ENCODE results near the gene THEM5.
A peak's percentile ranks its signal among the peaks of the same experiment; 100 is the strongest.

The THEM5 gene

DNA sequence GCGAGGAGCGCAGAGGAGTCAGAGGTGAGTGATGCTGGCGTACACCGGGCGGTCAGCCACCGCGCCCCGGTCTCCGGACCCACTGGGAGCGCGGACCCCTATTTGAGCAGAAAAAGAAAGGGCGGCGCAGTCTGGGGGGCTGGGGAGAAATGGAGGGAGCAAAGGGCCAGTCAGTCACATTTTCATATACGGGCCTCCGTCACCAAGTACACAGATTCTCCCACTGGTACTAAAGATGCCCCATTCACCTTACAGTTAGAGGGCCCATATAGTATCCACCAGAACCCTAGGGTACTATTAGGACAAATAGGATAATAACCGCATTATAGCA, 14.5 kb downstream of the THEM5 start:
- DNase-seq = no peak

DNA sequence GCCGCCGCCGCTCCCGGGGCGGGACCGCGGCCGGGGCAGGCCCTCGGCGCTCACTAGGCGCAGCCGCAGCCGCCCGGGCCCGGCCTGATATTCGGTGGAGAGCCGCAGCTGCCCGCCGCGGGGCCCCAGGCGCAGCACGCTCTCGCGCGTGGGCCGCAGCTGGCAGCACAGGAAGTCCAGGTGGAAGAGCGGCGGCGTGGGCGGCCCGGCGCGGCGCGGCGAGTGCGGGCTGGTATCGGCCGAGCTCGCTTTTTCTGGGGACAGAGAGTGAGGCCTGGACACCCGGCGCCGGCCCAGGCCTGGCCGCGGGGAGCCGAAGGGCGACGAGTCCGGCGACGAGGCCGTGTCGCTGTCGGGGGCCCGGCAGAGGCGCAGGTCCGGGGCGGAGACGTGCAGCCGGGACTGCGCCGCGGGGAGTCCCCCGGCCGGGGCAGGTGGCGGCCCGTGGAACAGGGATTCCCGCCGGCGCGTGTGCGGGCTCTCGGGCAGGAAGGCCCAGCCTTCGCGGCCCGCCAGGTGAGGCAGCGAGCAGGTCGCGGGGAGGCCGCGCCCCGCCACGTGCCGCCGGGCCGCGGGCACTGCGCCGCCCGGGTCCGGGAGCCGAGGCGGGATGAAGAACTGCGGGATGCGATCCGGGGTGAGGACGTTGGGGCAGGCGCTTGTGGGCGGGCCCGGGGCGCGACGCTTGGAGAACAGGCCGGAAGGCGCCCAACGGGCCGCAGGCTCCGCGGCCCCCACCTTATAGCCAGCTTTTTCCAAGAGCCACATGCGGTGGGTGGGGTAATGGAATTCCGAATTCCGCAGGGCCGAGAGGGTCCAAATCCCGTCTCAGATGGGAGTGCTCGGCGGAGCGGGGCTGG, 15.1 kb downstream of the THEM5 start:
- DNase-seq = no peak

DNA sequence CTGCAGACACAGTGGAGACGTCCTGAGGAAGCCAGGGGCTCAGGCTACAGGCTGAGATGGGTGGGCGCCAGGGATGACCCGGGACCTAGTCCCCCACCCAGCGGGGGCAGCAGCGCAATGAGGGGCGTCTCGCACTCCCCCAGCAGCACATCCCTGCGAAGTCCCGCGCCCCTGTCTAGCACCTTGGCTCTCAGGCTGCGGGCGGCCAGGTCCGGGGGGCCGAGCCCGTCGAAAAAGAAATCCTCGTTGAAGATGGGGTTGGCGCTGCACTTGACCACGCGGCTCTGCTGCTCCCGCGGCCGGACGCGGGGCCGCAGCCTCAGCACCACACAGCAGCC, 15.7 kb downstream of the THEM5 start:
- DNase-seq = no peak

DNA sequence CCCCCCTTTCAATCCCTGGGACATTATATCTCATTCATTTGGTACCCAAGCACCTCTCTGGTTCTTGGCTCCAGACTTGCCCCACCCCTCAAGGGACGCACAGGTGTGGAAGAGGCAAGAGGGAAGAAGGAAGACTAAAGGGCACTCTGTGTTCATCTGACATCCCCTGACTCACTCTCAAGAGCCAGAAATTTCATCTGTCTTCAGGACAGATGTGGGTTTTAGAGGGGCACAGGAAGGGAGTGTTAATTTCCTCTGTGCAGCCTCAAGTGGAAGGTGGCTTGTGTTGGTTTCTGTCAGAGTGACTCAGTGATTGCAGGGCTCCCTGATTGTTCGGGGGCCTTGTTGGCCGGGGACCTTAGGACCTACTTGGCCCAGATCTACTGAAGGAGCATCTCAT, 16.3 kb downstream of the THEM5 start:
- no peak for DNase-seq

DNA sequence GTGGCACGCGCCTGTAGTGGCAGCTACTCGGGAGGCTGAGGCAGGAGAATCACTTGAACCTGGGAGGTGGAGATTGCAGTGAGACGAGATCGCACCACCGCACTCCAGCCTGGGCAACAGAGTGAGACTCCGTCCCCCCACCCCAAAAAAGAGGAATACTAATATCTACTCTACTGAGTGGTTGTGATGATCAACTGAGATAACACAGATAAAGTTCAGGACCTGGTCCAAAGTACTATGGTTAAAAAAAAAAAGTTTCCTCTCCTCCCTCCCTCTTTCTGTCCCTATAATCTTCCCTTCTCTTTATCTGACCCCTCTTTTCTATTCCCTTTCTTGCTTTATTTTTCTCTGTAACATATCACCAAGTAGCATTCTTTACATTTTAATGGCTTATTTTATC, 17.9 kb downstream of the THEM5 start:
- DNase-seq = no peak

DNA sequence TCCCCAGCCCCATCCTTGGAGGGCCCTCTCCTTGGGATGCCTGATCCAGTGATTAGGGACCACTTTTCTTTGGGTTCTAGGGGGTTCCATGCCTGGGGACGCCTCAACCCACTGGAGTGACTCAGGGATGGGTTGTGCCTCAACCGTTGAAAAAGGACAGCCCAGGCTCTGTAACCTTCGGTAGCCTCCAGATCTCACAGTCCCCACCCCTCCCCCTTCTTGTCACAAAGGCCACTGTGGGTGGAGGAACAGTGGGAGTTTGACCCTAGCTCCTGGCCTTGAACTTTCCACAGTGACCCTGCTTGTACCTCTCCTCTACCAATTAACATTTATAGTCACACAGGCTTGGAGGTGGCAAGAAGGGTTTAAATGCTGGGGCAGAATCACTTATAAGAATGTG, 19.3 kb downstream of the THEM5 start:
- no peak for DNase-seq

DNA sequence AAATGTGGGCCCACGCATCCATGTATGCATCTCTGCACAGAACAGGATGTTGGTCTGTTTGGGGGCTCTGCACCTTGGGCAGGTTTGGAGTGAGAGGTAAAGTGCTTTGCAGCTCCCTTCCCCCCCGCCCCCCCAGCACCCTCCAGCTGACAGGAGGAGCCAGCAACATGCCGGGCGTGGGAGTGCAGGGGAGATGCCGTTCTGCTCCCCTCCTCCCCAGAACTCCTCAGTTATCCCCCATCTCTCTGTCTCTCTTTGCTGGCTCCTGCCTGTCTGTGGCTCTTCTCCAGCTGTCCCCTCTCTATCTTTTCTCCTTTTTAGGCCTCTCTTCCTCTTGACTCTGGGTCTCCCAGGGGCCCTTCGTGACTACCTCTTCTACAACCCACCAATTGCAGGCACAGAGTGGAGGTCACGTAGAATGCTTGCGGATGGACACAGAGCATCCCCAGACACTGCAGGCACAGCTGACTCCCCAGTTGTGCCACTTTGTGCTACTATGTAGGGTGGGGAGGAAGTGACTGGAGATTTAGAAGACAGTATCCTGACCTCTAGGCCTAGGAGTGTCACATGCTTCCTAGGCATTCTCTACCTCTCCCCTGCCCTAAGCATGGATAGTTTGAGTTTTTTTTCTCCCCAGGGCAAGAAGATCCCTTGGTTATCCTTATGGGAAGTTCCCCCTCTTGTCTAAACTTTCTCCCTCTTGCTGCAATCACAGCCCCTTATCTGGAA, 20.2 kb downstream of the THEM5 start:
- no peak for DNase-seq

DNA sequence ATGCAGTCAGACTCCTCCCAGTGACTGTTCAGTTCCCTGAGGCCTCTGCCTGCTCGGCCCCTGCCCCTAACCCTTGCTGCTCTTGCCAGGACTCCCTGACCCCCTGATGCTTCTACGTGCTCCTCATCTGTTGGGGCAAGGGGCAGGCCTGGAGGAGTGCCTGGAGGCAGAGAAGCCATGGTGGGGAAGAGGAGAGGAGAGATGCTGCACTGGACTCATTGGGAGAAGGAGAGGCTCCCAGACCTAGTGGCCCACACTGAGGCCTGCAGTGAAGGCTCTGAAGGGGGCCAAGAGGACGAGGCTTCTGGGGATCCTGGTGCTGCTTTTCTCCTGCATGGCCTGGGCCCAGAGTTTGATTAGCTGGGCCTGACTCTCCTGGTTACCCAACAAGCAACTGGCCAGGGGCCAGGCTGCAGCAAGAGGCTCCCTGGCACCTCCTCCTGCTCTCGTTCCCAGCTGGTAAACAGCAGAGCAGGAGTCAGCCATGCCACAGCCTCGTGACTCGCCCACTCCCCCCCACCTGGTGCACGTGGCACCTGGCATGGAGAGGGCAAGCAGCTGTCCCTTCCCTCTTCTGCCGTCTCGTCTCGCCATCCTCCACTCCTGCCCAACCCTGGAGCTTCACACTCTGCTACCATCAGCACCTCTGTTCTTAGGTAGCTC, 21.1 kb downstream of the THEM5 start:
- peak; percentile 1 to 38 for DNase-seq

DNA sequence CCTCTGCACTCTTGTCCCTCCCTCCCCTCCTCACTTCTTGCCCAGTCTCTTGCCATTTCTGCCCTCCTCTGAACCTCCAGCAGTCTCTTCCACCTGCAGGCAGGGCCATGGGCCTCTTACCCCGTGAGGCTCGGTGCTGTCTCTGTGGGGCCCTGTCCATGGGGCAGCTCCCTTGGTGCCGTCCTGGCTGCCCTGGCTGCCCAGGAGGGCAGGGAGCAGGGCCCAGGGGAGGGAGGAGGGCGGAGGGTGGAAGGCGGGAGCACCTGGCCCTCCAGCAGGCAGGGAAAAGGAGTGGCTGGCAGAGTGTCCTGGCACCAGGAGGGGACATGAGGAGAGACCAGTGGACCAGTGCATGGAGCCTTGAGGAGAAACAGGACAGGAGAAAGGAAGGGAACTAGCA, 21.9 kb downstream of the THEM5 start, which contains the start of gene RORC:
RORC (minus strand) TSS at position 198 of the 400 bp plus-strand sequence; CDS start at position 160, 38 bp downstream.
- DNase-seq = no peak

DNA sequence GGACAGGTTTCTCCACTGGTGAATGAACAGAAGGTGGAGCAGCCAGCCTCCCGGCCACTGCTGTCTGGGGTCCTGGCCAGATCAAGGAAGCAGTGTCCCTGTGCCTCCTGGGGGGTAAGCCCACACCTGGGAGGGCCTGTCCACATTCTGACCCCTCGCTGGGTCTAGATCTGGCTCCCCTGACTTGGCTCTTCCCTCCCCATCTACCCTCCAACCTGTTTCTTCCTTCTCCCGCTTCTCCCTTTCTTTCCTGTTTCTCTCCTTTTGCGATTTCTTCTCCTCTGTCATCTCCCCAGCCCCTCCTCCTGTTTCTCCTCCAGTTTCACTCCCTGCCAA, 22.3 kb downstream of the THEM5 start:
- no peak for DNase-seq

DNA sequence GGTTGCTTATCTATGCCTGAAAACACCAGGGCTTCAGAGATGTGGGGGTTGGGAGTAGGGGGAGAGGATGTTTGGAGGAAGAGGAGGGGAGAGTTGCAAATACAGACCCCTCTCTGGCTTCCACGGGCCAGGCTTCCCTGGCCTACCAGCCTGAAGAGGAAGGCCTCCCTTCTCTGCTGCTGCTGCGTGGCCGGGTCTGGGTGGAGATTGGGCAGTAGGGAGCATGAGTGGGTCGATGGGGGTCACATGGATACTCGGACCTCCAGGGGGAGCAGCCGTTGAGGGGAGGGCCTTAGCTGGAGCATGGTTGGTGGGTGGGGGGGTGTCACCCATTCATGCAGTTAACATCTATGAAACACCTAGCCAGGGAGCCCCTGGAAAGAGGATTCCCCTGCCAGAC, 23.5 kb downstream of the THEM5 start:
- DNase-seq = no peak

DNA sequence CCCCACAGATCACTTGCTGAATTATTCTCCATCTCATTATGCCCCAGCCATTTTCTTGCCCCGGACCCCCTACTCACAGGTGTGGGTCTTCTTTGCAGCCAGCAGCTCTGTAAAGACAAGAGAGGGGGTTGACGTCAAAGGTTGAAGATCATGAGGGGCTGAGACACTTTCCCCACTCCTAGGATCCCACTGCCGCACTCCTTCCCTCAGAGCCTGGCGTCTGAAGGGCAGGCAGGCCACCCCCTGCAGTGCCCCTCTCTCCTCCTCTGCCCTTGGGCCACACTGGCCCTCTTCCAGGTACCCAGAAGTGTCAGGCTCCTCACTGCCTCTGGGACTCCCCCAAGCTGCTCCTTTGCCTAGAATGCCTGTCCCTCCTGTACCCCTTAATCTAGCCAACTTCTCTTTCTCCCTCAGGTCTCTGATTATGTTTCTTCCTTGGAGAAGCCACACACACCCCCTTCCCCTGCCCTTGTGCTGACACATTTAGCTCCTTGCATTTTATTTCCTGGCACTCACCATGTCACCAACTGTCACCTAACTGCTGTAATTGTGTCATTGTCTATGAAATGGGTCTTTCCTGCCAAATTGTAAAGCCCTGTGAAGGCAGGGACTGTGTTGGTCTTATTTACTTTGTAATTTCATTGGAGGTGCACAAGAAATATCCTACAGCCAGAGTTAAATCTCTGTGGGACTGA, 24.0 kb downstream of the THEM5 start:
- DNase-seq = no peak

DNA sequence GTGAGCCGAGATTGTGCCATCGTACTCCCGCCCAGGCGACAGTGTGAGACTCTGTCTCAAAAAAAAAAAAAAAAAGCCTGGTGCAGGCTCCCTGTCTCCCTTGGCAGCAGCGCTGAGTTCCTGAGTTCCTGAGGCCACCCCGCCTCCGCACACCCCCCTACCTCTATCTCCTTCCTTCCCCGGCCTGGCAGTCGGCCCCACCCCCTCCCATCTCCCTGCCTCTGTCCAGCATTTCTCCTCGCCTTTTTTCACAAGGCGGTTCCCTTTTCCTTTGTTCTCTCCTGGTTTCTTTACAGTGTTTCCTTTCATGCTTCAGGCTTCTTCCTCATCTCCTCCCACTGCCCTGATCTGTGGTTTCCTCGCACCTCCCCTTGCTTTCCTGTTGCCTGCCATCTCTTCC, 24.6 kb downstream of the THEM5 start:
- DNase-seq = no peak

DNA sequence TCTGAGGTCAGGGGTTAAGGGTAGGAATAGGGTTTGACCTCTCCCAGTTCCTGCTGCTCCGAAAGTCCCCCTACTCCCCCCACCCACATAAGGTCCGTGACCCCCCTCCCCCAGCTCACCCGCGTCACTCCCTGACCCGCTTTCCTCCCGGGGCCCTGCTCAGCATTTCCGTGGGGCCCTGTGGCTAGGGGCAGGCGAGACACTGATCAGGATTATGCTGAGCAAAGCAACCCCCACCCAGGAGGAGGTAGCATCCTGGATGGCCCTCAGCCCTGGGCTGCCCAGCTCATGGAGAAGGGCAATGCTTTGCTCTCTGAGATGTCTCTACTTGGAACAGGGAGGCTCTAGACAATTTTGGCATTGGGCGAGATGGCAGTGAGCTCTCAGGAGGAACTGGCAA, 25.7 kb downstream of the THEM5 start:
- no peak for DNase-seq

DNA sequence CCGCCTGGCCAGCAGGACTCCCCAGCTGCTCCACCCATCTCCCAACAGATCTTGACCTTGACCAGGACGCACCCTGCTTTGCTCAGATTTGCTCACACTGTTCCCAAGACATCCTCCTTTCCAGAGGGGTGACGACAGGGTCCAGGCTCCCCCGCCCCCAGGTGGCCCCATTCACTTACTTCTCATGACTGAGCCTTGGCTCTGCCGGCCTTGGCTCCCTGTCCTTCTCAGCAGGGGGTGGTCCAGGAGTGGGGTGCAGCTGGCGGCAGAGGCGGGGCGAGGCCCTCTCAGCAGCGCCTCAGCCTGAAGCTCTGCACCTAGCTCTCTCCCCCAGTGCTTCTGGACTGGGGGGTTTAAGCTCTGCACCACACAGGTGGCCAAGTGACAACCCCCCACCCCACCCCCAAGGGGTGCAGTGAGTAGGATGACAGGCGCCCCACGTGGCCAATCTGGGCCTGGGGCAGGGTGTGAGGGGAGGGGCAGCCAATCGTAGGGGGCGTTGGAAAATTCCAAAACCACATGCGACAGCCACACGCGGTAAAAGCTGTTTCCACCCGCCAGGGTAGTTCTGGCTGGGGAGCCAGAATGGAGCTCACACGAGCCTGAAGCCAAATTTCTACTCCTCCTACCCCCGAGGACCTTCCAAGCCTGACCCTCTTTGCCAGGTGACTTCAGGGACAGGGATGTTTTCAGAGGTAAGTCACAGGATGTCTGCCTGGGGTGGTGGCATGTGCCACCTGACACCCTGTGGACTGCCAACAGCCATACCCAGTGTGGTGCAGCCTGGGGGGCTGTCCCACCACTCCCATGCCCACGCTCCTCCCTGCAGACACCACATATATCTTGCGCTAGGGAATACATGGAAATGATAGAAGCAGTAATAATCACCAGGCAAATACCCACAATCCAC, 27.5 kb downstream of the THEM5 start:
- DNase-seq = peak in 1 of 2 experiments; percentile 15

DNA sequence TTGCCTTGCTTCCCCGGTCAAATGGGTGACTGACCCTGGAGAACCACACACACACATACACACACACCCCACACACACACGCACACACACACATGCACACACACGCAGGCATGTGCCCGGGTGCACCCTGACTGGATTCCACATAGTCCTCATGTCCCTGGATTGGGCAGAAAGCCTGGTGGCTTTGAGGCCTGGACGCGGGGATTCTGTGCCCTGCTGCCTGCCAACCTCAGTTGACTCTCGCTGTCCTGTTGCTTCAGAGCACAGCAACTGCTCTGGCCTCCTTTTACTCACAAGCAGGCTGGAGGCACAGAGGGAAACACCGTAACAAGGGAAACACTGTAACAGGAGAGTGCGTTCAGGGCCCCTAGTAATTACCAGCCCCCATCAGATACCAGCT, 28.3 kb downstream of the THEM5 start:
- DNase-seq = no peak

DNA sequence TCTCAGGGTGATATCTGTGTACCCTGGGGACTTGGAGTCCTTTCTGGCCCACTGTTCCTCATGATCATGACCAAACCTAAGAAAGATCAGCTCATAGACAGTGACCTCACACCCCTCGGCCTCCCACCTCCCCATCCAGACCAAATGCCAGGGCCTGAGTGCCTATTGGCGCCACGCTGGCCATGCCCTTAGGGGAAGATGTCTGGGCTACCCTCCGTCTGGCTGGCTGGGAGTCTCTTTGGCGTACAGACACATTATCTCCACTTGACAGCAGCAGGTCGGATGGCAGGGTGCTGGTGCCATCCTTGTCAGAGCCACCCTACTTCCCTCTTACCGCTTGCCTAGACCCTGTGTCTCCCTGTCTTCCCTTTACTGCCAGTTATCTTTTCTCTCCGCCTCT, 30.3 kb downstream of the THEM5 start:
- no peak for DNase-seq

DNA sequence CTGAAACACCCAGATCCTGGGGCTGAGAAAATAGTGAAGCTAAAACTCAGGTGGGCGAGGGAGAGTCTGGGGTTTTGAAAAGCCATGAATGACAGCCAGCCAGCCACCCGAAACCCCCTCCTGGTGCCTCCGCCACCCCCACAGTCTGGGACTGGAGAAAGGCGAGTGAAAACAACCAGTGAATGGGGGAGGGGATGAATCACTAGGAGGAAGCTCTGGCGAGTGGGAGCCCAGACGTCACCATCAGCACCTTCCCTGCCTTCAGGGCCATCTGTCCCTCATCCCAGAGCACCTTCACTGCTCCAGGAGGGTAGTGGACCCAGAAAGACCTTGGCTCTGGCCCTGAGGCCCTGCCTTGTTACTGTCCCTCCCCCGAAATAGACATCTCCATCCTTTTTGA, 31.1 kb downstream of the THEM5 start:
- DNase-seq = no peak

DNA sequence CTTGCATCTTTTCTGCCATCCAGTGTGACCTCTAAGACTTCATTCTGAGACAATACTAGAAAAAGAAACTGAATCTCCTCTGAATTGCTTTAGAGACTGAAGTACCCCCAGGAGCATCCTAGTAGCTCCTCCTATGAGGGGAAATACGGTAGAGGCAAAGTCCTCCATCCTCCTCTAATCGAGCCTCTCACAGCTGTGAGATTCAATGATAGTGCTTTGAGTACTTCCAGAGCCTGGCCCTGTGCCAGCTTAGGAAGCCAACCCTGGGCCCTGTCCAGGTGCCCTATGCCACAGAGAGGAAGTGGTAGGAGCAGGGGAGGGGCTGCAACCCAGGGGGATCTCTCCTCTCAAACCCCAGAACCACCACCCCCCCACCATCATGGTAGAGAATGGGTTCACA, 32.6 kb downstream of the THEM5 start:
- DNase-seq = peak; percentile 19 to 48

DNA sequence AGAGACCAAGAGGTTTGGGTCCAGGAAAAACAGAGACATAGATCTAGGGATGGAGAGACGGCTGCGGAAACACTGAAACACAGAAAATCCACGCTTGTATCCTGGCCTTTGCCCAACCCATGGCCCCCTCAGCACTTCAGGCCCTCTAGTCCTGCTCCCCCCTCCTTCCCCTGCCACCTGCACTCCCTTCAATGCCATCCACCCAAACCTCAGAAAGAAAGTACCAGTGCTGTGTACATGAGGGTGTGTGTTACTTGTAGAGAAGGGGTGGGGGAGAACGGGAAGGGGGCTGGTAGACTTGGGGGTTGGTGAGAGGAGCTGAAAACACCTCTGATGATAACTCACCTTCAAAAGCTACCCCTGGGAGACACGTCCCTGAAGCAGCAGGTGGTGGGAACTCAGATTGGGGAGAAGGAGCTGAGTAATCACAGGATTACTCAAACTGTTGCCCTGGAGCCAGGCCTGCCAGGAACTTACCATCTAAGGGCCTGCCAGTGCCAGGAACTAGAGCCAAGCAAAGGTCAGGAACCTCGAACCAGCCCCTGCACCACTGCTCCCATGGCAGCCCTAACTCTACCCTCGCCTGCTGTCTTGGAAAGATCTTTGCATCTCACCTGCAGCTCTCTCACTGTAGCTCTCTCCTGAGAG, 33.4 kb downstream of the THEM5 start:
- no peak for DNase-seq

DNA sequence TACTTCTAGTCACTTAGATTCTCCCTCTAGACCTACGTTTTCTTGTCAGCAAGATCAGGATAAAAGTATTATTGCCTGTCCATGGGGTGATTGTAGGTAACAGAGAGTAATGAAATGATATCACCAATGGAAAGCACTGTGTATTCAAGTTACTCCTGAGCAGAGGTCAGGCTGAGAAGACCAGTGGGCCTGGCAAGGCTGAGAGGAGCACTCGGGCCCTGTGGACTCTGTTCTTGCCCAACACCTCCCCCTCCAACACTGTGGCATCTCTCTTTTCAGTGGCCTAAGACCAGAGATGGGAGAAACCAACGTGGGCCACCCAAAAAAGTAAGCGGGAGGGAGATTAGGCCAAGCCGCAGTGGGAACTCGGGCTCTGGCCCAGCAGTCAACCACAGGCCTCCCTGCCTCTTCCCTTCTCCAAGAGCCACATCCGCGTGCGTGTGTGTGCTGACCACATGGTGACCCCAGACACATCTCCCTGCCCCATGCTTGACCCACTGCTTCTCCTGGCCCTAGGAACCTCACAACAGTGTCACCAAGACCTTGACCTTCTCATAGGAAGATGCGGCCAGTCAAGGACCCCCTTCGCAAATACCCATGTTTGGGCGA, 34.2 kb downstream of the THEM5 start:
- no peak for DNase-seq

DNA sequence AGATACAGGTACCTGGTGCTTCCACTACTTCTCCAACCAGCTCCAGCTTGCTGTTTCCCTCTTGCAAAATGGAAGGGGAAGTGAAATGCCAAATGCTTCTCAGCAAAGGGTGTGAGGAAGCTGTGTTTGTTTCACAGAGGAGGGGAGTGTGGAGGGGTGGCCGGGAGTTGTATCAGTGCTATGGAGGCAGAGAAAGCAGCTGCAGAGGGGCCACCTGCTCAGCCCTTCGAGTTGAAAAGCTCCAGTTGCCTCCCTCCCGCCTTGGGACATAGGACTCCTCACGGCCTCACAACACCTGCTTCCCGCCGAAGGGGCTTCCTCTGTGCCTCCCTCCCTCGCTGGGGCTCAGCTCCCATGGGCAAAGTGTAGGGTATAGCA, 36.2 kb downstream of the THEM5 start:
- DNase-seq = no peak
